ENCODE data around the gene LPAR5.
"Not testable (repeated sequence)": the region's sequence is repeated elsewhere in the genome, so short reads cannot be mapped to it uniquely, and the experiment has no call there.

Gene LPAR5

GRCh38 chr12:6605421-6606330 lies 30.1 kb downstream of the LPAR5 start:
- no peak for DNase-seq

GRCh38 chr12:6604259-6605029 lies 31.3 kb downstream of the LPAR5 start:
- DNase-seq, result no peak

- no peak for DNase-seq
Measured at GRCh38 chr12:6603095-6603567, 32.6 kb downstream of the LPAR5 start.

GRCh38 chr12:6602526-6602925 lies 33.2 kb downstream of the LPAR5 start:
- DNase-seq, result no peak

- not testable (repeated sequence) for DNase-seq
Measured at GRCh38 chr12:6595673-6596072, 40.1 kb downstream of the LPAR5 start.

GRCh38 chr12:6592087-6592486 lies 43.7 kb downstream of the LPAR5 start:
- no peak for DNase-seq

- DNase-seq, result not testable (repeated sequence)
Measured at GRCh38 chr12:6586569-6586968, 49.2 kb downstream of the LPAR5 start.

GRCh38 chr12:6584293-6584692 lies 51.5 kb downstream of the LPAR5 start:
- DNase-seq, result no peak

GRCh38 chr12:6582959-6583358 lies 52.8 kb downstream of the LPAR5 start:
- DNase-seq, result no peak

- DNase-seq, result no peak
Measured at GRCh38 chr12:6582196-6582595, 53.6 kb downstream of the LPAR5 start.

GRCh38 chr12:6575648-6576047 lies 60.1 kb downstream of the LPAR5 start:
- DNase-seq, result no peak

- DNase-seq, result no peak
Measured at GRCh38 chr12:6574576-6575295, 61.0 kb downstream of the LPAR5 start.

GRCh38 chr12:6573001-6573400 lies 62.8 kb downstream of the LPAR5 start:
- DNase-seq, result no peak

GRCh38 chr12:6570264-6570887 lies 65.4 kb downstream of the LPAR5 start:
- DNase-seq, result peak; percentile 65

- DNase-seq, result no peak
Measured at GRCh38 chr12:6569786-6570185, 66.0 kb downstream of the LPAR5 start.

GRCh38 chr12:6569312-6569711 lies 66.4 kb downstream of the LPAR5 start:
- no peak for DNase-seq
